WI38 (cell line): ENCODE data around the gene LEMD1.

Source experiments
- H3K4me3 ChIP-seq: 2 replicates; pipeline ENCODE4 v1.5.1; 2011; ENCODE audit warnings: low read depth, mild to moderate bottlenecking, control low read depth, low read length
- TF ChIP-seq, protein P1 (sequence below): IDR thresholded peaks from 2 replicates; pipeline ENCODE4 v1.5.1; 2012; ENCODE audit warnings: low read depth, mild to moderate bottlenecking, control low read depth, low read length

The LEMD1 gene

DNA sequence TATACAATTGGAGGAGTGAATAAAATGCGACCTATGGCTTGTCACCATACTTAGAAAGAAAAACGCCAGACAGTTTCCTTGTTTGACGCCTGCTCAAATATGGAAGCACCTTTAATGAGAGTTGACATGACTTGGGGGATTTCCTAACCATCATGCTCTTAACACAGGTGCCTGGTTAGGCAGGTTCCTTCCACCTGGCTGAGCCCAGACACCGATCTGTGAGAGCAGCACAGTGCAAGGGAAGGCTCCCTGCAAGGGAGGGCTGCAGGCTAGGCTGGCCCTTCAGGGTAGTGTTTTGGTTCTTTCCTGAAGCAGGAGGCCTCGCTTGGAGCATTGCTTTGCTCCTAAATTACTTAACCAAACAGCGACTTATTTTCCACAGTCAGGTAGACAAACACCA lies 40.6 kb downstream of the LEMD1 start:
- TF ChIP-seq, protein P1, sequence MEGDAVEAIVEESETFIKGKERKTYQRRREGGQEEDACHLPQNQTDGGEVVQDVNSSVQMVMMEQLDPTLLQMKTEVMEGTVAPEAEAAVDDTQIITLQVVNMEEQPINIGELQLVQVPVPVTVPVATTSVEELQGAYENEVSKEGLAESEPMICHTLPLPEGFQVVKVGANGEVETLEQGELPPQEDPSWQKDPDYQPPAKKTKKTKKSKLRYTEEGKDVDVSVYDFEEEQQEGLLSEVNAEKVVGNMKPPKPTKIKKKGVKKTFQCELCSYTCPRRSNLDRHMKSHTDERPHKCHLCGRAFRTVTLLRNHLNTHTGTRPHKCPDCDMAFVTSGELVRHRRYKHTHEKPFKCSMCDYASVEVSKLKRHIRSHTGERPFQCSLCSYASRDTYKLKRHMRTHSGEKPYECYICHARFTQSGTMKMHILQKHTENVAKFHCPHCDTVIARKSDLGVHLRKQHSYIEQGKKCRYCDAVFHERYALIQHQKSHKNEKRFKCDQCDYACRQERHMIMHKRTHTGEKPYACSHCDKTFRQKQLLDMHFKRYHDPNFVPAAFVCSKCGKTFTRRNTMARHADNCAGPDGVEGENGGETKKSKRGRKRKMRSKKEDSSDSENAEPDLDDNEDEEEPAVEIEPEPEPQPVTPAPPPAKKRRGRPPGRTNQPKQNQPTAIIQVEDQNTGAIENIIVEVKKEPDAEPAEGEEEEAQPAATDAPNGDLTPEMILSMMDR, result no peak

DNA sequence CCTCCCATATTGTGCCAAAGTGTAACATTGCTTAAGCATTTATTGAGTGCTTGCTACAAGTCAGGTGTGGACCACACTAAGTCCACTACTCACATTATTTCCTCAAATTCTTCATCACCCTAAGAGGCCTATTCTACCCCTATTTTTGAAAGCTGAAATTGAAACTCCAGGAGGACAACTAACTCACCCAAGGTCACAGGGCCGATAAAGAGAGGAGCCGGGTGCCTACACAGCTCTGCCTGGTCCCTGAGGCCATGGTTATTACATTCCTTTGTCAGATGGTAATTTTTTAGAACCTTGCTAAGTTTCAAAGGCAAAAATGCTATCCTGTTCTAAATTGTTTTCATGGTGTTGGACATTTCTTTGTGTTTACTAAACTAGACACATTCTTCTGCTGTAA lies 41.0 kb downstream of the LEMD1 start:
- no peak overlapping the region for H3K4me3 ChIP-seq
- TF ChIP-seq, protein P1, result no peak

More for the DNA sequence above, 40.6 kb downstream of the LEMD1 start:
- no peak overlapping the region for H3K4me3 ChIP-seq

DNA sequence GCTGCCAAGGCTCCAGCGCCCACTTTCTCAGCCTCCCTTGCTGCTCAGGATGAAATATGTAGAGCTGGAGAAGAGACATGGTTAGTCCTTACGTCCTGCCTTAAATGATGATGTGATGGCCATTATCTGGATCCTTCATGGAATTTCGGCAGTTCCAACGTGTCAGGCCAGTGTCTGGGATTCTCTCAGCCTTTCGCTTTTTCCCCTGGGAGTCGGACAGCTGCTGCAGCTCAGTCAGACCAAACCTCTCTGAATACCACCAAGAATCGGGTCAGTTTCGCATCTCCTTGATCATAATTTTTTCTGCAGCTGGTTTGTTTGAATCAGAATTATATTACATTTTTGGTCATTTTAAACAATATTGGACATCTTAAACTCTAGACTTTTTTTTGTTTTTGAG lies 42.8 kb downstream of the LEMD1 start:
- no peak overlapping the region for H3K4me3 ChIP-seq
- TF ChIP-seq, protein P1, result no peak

DNA sequence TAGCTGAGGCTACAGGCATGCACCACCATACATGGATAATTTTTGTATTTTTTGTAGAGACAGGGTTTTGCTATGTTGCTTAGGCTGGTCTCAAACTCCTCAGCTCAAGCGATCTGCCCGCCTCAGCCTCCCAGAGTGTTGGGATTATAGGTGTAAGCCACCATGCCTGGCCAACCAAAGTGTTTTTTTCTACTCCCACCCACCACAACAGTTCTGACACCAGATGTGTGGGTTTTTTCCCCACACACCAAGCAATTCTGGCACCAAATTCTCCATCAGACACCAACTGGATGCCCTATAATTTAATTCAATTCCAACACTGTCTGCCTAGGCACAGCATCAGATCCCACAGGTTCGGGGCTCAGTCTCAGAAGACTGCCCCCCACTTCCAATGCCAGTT lies 44.5 kb downstream of the LEMD1 start:
- TF ChIP-seq, protein P1, result no peak
- no peak overlapping the region for H3K4me3 ChIP-seq

DNA sequence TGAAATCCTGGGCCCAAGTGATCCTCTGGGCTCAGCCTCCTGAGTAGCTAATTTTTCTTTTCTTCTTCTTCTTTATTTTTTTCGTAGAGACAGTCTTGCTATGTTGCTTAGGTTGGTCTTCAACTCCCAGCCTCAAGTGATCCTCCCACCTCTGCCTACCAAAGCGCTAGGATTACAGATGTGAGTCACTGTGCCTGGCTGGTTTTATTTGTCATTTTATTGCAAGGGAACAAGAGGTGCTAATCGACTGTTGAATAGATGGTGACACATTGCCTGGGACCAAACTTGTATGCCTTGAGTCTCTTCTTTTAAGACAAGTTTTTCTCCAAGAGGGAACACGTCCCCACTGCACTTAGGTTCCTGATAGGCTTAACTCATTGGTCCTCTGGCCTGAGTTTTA lies 45.1 kb downstream of the LEMD1 start:
- no peak overlapping the region for H3K4me3 ChIP-seq

DNA sequence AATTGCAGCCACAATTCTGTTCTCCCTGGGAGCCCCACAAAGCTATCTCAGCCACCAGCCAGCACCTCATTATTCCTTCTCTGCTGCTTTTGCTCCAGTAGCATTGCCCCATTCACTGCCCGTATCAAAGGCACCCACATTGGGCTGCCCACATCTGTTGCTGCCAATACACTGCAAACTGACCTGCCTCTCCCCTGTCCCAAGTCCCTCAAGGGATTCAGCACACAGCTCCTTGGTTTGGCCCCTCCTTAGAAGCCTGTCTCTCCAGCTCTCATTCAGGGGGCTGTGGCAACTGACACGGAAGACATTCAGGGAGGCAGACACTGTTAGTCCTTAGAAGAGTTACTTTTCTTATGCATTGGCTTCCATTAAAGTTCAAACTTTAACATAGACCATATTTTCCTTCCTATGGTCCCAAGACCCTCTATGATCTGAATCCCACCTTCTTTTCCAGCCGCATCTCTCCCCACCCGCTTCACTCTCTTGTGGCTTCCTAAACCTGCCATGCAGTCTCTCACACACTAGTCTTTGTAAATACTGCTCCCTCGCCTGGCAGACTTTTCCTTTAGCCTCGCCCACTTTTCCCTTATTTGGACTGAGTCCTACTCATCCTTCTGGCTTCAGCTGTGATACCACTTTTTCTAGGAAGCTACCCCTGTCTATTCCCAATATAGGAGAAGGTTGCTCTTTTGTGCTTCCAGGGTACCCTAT lies 45.9 kb downstream of the LEMD1 start:
- TF ChIP-seq, protein P1, result no peak

More for the DNA sequence above, 45.1 kb downstream of the LEMD1 start:
- TF ChIP-seq, protein P1, result no peak

DNA sequence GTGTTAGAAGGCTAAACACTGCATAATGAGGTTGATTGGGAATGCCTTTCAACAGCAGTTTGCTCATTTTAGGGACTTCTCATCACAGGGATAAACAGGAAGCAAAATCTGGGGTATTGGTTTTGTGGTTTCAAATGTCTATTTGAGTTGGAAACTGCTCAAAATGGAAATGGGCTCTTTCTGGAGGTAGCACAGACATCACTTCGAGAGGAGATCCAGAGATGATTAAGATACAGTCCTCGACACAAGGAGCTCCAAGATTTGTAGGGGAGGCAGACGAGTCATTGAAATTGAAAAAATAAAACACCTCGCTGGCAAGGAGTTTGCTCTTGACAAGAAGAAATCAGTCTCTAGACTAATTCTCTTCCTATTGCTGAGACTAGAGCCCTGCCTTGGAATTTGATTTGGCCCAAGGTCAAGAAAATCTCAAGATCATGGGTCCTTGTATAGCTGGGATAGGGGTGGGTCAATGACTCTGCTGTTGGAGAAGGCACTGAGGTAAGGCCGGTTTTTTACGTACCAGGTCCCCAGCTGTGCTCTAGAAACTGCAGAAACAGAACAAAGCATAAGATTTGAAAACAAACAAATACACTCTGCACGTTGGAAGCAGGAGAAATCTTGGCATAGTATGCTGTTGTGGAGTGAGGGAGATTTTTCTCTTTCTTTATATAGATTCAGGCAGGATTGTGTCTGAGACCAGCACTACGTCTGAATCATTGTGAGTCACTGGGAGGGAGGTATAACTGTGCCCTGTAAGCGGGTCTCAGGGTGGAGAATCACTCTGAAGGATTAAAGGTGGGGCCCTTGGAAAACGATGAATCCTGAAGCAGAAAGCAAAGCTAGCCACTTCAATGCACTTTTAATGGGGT lies 47.4 kb downstream of the LEMD1 start:
- TF ChIP-seq, protein P1, result no peak
- H3K4me3 ChIP-seq, result 0 out of 2 replicates have a peak overlapping the region, but pooled peaks have one; percentile 7

More for the DNA sequence above, 45.9 kb downstream of the LEMD1 start:
- no peak overlapping the region for H3K4me3 ChIP-seq
